Activated CD8-positive, alpha-beta memory T cell treated with anti-CD3 and anti-CD28 coated beads for 4 hours (primary cell): ENCODE measurements around the gene OR2V1.
"Not testable (repeated sequence)": the region's sequence is repeated elsewhere in the genome, so short reads cannot be mapped to it uniquely, and the experiment has no call there.

Experiments
- DNase-seq, 2 donors: peaks; one replicate each; pipeline ENCODE4 v3.0.0-alpha.2; 2020; ENCODE audit warnings: low read depth in 2 of 2

Gene OR2V1

DNA sequence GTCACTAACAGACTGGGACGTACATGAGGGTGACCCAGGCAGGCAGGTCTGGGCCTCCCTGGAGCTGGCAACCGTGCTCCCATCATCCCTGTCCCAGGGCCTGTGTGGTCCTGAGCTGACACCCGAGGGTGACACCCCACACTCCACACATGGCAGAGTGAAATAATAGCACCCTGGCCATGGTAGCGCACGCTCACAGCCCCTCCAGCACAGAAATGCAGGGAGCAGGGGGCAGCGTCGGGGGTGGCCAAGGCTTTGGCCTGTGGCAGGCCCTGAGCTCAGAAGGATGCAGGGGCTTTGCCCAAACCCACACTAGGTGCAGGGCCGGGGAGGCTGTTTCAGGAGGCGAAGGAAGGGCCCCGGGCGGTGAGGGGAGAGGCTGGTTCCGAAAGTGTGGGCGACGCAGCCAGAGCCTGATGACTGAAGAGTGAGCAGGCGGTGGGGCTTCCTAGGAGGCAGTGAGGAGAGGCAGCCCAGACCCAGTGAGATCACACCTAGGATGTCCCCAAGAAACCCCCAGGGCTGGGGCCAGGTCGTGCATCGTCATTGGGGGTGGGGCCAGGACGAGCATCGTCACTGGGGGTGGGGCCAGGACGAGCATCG is 29.3 kb upstream of the OR2V1 start:
- DNase-seq: peak; percentile 51 to 75

DNA sequence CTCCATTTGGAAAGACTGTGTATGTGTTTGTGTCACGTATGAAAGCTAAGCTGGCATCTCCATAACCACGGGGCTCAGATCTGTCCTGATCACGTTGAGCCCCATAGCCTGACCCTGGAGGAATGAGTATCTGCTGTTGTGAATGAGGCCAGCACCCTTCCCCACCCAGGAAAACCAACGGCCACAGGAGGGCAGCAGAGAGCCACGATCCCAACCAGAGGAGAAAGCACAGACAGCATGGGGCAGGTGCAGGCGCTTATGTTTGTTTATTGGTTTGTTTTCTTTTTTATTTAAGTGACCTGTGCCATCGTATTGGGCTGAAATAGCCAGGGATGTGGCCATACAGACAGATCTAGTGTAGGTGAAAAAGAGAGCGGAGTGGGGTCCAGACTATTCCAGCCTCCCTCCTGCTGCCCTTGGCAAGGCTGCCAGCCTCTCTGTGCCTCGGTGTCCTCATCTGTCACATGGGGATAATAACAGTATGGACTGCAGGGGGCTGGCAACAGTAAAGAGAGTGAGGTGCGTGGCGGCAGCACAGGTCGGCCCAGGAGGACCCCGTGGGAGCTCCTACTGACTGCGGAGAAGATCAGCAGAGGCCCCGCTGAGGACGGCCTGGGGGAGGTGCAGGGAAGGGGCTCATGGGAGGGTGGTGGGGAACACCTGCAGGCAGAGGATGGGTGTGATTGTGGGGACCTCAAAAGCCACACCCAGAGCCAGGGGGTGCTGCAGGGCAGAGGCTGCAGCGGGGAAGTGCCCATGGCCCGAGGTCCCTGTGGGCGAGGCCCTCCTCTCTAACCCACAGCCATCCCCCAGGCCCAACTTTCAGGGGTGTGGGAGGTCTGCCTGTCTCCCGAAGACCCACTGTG is 28.6 kb upstream of the OR2V1 start:
- DNase-seq: peak; percentile 80 to 85

DNA sequence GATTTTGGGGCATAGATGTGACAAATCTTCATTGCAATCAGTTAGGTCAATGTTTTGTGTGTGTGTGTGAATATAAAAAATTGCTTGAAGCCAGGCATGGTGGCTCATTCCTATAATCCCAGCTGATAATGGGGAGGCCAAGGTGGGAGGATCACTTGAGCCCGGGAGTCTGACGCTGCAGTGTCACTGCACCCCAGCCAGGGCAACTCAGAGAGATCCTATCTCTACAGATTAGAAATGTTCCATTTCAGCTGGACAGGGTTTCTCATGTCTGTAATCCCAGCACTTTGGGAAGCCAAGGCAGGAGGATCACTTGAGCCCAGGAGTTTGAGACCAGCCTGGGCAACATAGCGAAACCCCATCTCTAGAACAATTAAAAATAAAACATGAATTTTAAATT is 27.9 kb upstream of the OR2V1 start:
- DNase-seq: no peak

DNA sequence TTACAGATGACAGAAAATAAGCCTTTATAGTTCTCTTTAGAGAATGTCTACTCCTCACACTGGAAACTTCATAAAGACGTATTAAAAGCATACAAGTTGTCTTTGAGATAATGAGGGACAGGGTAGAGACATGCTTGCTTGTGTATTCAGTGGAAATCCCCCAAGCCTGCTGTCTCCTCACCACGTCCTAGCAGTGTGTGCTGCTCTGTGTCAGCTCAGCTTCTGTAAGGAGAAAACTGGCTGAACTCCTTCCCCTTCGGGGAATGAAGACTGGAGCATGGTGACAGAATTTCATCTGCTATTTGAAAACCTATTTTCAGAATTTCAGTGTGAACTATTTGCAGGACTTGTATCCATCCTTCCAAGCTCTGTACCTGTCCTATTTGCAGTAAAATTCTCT is 25.8 kb upstream of the OR2V1 start:
- no peak for DNase-seq

DNA sequence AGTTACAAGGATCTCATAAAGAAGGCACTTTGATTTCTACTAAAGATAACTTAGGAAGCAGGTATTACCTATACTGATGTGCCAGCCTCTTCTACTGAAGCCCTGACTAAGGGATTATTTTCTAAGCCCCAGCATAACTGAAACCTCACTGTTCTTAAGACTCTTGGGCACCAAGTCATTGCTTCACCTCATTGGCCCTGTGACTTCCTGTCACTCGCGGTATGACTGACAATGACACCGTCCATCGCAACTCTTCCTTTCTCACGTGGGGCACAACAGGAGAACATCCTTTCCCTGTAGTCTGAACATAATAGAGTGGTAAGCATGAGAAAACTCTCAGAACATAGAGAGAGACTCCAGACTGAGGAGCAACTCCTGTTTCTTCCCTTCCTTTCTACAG is 22.8 kb upstream of the OR2V1 start:
- no peak for DNase-seq

DNA sequence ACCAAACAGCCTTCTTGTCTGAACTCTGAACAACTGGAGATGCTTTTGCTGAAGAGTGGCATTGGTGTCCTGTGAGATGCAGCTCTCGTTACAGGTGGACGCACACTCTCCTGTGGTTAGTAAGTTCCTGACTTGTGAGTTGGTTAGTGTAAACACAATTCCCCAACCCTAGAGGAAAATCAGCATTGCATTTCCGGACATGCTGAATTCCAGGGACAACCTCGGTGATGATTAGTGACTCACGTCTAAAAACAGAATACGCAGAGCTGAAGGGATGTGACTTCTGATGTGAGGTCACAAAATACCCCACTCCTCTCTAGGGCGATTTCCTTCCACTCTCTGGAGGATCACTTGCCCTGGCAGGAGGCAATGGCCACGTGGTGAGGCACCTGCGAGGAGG is 21.4 kb upstream of the OR2V1 start:
- DNase-seq: no peak

DNA sequence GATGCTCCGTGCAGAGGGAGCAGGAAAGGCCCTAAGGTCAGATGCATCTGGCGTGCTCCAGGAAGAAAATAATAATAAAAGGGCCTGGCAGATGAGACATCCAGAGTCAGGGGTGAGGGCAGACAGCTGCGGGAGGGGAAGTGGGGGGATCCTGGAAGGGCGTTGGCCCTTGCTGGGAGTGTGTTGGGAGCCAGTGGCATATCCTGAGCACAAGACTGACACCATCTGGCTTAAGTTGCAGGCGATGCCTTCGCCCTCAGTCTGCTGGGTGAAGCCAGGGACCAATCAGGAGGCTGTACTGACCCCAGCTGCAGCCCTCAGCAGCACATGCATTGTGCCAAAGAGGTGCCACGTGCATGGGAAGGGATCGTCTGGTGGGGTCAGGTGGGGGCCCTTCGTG is 20.2 kb upstream of the OR2V1 start:
- DNase-seq: no peak

DNA sequence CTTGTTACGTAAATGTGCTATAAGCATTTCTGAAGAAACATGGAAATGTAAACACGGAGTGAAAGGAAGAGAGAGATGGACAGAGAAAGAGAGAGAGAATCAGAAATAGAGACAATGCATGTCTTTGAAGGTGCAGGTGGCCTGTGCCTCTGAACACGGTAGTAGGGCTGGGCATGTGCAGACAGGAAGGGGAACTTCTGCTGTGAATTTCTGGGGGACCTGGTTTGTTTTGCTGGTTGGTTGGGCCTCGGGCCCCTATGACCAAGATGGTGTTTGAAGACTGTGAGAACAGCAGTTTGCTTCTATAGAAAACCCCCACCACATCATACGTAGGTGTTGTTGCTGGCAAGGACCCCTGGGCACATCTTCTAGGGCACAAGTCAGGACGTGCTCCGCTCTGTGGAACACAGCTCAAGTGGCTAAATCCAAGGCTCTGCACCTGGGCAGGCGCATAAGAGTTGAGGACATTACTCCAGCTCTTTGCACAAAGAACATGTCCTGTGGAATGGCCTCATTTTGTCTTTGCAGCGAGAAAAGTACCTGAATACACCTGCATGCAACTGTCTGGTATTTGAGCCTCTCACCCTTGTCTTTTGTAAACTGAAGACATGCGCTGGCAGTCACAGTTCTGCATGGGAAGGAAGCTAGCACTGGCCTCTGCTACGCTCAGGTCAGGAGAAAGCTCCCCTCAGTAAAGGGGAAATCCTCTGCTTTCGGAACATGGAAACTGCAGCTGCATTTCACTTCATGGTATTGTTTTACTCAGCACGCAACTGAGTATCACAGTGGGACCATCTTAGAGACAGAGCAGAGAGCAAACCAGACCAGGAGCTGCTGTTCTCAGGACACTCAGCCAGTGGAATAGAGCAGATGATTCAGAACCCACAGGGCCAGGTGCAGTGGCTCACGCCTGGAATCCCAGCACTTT is 19.1 kb upstream of the OR2V1 start:
- no peak for DNase-seq

DNA sequence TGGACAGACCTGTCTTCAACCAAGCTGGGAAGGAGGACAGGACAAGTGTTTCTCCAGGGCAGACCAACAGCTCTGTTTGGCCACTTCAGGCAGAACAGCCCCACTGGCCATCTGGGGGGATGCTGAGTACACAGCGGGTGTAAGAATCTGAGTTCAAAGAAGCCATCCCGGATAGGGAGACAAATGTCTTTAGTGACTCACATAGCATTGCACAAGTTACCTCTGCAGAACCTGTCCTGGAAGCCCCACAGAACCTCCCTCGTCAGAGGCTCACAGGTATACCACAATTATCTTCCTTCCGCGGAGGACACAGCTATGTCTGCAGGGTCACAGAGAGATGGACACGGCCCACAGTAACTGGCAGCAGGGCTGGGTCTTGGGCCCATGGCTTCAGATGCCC is 18.4 kb upstream of the OR2V1 start:
- no peak for DNase-seq

DNA sequence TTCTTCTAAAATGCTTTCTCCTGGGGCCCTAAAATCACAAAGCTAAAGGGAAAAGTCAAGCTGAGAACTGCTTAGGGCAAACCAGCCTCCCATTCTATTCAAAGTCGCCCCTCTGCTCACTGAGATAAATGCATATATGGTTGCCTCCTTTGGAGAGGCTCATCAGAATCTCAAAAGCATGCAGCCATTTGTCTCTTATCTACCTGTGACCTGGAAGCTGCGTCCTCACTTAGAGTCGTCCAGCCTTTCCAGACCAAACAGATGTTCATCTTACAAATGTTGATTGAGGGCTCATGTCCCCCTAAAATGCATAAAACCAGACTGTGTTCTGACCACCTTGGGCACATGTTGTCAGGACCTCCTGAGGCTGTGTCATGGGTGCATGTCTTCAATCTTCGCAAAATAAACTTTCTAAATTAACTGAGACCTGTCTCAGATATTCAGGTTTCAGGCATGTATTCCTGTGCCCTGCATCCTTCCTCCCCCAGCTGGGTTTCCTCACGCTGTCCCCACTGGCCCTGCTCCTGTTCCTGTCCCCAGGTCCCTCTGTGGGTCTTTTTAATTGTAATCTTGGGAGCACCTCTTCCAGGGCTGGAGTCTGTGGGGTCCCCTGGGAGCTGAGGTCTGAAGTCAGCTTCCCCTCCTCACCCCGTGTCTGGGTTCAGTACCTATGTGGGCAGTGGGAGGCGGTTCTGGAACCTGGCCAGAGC is 16.1 kb upstream of the OR2V1 start, which contains the start of gene OR2V2:
TSS of gene OR2V2 (plus strand) at position 660 of the 710 bp plus-strand sequence. CDS start 7,357 bp downstream, outside the sequence.
- DNase-seq: not testable (repeated sequence)

DNA sequence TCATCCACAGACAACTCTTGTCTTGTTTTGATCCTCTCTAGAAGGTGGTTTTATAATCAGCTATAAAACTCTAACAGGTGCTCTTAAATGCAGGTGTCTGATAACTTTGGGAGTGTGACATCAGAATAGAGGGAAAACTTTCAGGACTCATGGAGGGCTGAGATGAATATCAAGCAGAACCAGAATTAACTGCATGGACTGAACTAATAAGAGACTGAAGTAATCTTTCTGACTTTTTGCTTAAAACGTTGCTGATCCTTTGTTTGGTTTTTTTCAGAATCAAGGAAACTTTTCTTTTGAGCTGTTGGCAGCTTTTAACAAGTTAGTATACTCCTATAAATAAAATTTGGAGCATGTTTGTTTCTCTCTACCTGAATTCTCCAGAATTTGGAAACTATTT is 14.2 kb upstream of the OR2V1 start:
- no peak for DNase-seq

DNA sequence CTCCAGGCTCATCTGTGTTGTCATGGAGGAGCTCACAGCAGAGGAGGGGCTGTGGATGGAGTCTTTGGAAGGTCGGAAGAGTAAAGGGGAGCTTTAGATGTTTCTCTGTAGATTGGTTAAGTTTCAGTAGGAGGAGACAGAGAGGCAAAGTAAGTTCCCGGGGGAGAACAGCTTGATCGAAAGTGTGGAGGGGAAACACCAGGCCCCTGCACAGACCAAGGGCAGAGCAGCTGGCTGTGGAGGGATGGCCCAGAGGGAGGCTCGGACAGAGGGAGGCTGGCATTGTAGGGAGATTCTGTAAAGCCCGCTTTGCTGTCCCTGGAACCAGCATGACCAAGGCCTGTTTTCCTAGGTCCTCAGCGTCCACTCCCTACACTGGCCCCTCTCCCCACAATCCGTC is 11.1 kb upstream of the OR2V1 start:
- DNase-seq: no peak

DNA sequence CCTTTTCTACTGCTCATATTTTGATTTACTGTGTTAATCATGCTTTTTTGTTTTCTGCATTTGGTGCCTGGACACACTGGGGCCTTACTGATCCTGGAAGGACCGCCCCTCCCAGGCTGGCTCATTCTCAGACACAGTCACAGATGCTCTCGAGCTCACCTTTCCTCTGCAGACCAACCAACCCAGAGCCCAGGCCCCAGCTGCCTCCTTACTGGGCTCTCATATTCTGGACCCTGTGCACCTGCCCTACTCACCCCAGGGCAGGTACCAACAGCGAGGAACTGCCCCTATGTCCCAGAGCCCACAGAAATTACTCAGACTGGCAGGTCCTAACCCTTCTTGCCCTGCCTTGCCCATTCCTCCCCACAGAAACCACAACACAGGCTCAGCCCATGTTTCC is 9.8 kb upstream of the OR2V1 start:
- no peak for DNase-seq

DNA sequence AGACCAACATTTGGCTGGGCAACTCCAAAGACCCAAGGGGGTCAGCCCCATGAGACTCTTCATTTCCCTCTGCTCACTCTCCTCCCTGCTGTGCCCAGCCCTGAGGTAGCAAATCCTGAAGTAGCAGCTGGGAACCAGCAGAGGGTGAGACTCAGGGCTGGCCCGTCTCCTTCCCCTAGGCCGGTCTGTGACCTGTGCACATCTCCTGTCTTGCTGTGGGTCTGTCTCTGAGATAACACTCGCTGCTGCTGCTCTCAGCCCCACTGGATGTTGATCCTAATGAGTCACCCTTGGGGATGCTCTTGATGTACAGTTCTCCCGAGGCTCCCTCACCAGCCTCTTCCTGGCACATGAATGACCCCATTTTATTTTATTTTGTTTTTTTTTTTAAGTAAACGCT is 7.3 kb upstream of the OR2V1 start:
- DNase-seq: no peak

DNA sequence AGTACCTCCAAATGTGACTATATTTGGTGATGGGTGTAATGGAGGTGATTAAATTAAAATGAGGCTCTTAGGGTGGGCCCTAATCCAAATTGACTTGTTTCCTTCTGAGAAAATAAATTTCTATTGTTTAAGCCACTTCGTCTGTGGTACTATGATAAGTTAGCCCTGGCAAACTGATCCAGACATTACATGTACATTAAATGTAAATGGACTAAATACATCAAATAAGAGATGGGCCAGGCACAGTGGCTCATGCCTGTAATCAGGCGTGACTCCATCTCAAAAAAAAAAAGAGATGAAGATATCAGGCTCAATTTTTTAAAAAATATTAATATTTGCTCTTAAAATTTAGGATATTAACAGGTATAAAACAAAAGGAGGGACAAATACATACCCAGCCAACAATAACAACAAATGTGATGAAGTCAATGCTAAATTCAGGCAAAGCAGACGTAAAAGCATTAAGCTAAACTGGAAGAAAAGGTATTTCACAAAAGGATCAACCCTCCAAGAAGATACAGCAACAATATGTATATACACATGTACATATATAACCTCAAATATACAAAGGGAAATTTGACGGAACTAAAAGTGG is 5.5 kb upstream of the OR2V1 start:
- DNase-seq: no peak

DNA sequence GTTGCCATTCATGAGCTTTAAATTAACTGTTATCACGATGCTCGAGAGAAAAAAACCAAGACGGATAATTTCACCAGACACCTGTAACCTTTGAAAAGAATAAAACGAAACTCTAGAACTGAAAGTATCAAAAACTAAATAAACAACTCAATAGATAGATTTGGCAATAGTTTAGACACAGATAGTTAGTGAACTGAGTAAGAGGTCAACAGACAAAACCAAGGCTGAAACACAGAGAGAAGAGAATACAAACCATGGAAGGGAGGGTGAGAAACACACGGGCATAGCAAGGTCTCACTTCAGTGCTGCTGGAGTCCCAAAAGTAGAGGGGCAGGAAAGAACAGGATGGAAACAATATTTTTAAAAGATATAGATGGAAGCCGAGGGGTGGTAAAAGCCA is 3.3 kb upstream of the OR2V1 start:
- no peak for DNase-seq

DNA sequence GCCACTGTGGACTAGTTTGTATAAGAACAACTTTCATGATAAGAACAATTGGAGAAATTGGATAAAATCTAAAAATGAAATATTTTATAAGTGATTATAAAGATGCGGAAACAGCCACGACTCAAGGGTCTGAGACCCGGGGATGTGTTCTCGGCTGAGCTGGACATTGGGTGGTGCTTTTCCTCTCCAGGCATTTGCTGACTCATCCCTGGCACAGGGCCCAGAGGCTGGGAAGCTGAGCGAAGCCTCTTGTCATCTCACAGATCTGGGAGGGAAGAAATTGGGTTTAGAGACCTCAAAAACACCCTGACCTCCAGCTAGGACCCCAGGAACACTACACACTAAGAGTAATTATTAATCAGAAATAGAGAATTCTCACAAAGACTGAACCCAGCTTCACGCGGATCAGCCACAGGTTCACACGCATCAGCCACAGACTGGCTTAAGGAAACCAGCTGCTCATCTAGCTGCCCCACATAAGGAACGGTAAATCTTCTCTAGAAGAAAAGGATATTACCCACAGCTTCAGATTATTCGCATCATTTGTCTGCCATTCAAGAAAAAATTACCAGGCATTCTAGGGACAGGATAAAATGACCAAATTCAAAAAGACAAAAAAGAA is 2.8 kb upstream of the OR2V1 start:
- no peak for DNase-seq

DNA sequence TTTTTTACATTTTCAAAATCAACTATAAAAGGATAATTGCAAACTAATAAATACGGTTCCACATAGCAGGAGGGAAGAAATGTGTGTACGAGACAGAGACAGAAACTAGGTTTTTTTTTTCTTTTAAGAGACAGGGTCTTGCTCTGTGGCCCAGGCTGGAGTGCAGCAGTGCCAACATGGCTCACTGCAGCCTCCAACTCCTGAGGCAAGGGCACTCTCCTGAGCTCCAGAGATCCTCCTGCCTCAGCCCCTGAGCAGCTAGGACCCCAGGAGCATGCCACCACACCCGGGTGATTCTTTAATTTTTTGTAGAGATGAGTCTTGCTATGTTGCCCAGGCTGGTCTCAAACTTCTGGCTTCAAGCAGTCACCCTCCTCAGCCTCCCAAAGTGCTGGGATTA is 2.1 kb upstream of the OR2V1 start:
- DNase-seq: no peak

DNA sequence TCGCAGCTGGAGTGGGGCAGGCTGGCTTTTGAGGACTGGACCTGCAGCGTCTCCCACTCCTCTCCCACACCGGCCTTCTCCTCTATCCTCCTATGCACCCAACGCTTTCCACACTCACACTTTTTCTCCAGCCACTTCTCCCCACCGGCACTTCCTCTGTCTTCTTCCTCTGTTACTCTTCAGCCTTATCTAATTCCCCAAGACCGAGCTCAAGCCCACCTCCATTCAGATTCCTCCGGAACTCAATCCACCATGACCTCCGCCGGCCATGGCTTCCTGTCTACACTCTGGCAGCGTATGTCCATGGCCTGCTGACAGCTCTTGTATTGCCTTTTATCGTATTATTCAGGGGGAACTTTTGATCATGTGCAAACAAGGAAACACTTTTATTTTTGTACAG is 545 bp upstream of the OR2V1 start:
- no peak for DNase-seq

DNA sequence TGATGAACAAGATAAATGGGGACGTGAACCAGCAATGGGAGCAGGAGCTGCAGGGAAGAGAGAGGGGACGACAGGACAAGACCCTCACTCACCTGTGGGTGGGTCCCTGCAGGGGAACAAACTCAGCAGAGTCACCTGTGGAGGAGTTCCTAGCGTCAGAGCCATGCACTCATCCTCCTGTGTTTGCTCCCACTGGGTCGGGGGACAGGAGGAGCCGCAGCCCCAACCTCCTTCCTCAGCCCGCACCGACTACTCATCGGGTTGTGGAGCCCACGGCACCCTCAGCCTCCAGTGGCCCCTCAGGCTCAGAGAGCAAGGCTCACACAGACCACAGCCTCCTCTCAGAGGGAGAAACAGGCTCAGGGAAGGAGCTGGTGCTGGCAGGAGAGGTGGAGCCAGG is 888 bp downstream of the OR2V1 start:
- DNase-seq: not testable (repeated sequence)

DNA sequence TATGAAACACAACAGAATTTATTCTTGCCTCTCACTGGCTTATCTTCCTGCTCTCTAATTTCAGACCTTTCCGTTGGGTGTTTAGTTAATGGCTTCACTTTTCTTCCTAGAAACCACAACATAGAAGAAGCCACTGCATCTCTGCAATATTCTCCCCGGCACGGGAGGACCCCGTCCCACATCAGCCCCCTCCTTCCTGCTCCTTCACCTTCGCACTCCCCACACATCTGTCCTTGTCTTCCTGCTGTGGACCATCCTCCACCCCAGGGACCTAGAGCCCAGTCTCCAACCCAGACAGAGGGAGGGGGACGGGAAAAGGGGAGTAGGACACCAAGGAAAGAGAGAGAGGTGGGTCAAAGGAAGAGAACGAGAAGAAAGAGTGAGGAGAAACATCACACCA is 1.4 kb downstream of the OR2V1 start:
- DNase-seq: no peak
